Measurements from ENCODE around the gene MATK.

MATK gene

GRCh38 chr19:3732108-3732507 is 54.1 kb downstream of the MATK start:
- no peak for TF ChIP-seq CTCF (IDR thresholded peaks at IDR 0.05)

GRCh38 chr19:3730457-3730958 is 55.7 kb downstream of the MATK start:
- TF ChIP-seq CTCF (IDR thresholded peaks at IDR 0.05) = no peak
